HL-60 (cell line): ENCODE results near the gene LRRC49.
A peak's percentile ranks its signal among the peaks of the same experiment; 100 is the strongest.

Experiments
- DNase-seq, 2 experiments: peaks; one replicate each; pipeline ENCODE4 v3.0.0-alpha.2; 2010 to 2020; ENCODE audit warnings: low read depth in 1 of 2, low spot score in 1 of 2
- H3K27ac ChIP-seq: fragments of 250-450 bp; sonication (Bioruptor Pico); replicated peaks from 2 replicates; pipeline ENCODE4 v1.5.1; 2020; ENCODE audit warnings: mild to moderate bottlenecking, moderate library complexity
- H3K27me3 ChIP-seq: fragments of 250-450 bp; sonication (Bioruptor Pico); 2 replicates; pipeline ENCODE4 v1.5.1; 2021; ENCODE audit warnings: mild to moderate bottlenecking, moderate library complexity; ENCODE audit not compliant: insufficient read depth, poor library complexity, severe bottlenecking
- H3K4me3 ChIP-seq: replicated peaks from 2 replicates; pipeline ENCODE4 v1.5.1; 2011; ENCODE audit warnings: mild to moderate bottlenecking, control low read depth, low read length; ENCODE audit not compliant: insufficient read depth
- CTCF ChIP-seq: IDR thresholded peaks from one replicate; pipeline ENCODE4 v1.5.1; 2011; ENCODE audit warnings: low read length, control low read depth, inconsistent platforms; ENCODE audit not compliant: insufficient read depth
- GABPA ChIP-seq: IDR thresholded peaks from 2 replicates; pipeline ENCODE4 v1.6.1; 2012; ENCODE audit warnings: low read depth
- POLR2AphosphoS5 ChIP-seq: IDR thresholded peaks from 2 replicates; pipeline ENCODE4 v1.6.1; 2012; ENCODE audit warnings: low read depth
- REST ChIP-seq: IDR thresholded peaks from 2 replicates; pipeline ENCODE4 v1.6.1; 2012; ENCODE audit warnings: low read depth; ENCODE audit not compliant: insufficient replicate concordance
- SPI1 ChIP-seq: IDR thresholded peaks from 2 replicates; pipeline ENCODE4 v1.6.1; 2012; ENCODE audit warnings: low read depth, mild to moderate bottlenecking, borderline replicate concordance

LRRC49 gene

DNA sequence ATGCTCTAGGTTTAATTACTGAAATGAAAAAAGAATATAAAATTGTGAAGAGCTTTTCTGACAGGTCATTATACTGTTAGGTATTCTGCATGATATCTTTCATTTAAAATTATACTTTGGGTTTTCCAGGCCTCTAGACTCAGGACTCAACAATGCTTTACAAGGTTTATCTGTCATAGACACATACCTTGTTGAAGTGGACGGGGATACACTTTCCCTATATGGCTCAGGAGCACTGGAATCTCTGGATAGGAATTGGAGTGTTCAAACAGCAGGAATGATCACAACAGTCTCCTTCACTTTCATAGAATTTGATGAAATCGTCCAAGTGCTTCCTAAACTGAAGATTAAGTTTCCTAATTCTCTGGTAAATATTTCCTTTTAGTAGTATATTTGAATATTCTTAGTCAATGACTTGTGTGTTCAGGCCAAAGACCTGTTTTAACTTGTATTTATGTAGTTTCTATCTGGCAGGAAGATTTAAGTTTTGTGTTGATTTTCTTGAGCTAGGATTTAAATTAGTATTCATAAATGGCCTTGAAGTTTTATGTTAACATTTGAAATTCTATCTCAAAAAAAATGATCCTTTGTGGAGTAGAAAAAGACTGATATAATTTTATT lies 115.7 kb downstream of the LRRC49 start:
- no peak overlapping the region for H3K27ac ChIP-seq

GRCh38 chr15:71010472-71010871 lies 117.8 kb downstream of the LRRC49 start:
- peaks cover 2% of the 10 kb centered on the region for H3K27me3 ChIP-seq
- no peak overlapping the region for H3K27ac ChIP-seq
- TF ChIP-seq POLR2AphosphoS5: no peak
- DNase-seq: no peak
- H3K4me3 ChIP-seq: no peak overlapping the region

More for the DNA sequence above, 115.7 kb downstream of the LRRC49 start:
- H3K4me3 ChIP-seq: no peak overlapping the region
- H3K27me3 ChIP-seq: peaks cover 2% of the 10 kb centered on the region
- TF ChIP-seq GABPA: no peak
- TF ChIP-seq REST: no peak
- TF ChIP-seq CTCF: no peak
- TF ChIP-seq SPI1: no peak
- TF ChIP-seq POLR2AphosphoS5: no peak
- no peak for DNase-seq

DNA sequence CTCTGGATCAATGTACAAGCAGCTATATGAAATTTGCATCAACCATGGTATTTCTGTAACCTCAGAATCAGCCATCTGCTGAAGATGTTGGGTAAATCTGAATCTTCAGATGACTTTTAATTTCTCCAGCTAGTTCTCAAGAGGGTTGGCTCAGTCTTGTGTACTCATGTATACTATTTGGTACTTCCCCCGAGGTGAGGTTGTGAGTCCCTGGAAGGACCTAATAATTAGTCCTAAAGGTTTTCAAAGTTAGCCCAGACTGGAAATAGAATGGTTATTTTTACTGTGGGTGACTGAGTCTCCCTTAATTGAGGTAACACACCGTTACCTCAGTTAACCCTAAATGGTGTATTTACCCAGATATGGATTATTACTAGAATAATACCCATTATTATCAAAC lies 118.4 kb downstream of the LRRC49 start:
- H3K27me3 ChIP-seq: peaks cover 5% of the 10 kb centered on the region
- no peak for DNase-seq
- no peak overlapping the region for H3K27ac ChIP-seq
- no peak overlapping the region for H3K4me3 ChIP-seq
- TF ChIP-seq POLR2AphosphoS5 (no peak), REST (no peak), GABPA (no peak)

DNA sequence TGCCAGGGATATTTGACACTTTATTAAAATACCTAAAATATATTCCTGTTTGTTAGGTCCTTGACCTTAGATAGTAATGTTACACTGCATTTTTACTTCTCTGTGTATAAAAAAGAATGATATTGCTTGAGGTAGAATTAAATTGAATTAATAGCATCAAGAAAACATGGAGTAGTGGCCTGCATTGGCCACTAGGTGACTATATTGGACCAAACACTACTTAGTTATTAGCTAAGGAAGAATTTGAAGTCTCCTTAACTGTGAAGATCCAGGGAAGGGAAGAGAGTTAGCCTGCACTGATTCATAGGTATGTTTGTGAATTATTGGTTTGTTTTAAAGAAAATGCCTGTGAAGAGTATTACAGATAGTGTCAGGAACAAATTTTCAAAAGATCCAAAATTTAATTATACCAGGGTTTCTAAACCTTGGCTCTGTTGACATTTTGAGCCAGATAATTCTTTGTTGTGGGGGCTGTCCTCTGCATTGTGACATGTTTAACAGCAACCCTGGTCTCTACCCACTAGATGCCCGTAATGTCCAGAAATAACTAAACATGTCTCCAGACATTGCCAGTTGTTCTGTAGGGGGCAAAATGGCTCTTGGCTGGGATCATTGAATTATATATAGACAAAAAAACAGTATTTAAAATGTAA lies 119.0 kb downstream of the LRRC49 start:
- no peak overlapping the region for H3K4me3 ChIP-seq
- H3K27ac ChIP-seq: no peak overlapping the region
- H3K27me3 ChIP-seq: peaks cover 5% of the 10 kb centered on the region
- TF ChIP-seq CTCF (peak; percentile 35), POLR2AphosphoS5 (no peak)
- no peak for DNase-seq

DNA sequence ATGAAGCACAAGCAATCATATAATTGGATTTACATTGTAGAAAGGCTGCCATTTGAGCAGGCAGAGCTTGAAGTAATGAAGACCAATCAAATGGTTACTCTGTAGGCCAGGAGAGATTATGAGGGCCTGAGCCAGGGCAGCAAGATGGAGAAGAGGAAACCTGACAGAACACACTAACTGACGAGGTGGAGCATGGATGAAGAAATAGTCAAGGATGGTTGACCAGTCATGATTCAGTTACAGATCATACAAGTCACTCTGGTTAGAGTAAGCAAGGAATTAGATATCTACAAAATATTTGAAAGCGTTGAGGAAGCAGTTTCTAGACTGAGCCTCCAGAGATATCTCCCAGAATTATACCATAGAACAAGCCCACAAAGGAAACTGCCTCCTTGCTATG lies 120.8 kb downstream of the LRRC49 start:
- DNase-seq: no peak
- Histone ChIP-seq H3K27ac (no peak overlapping the region), H3K4me3 (no peak overlapping the region), H3K27me3 (peaks cover 5% of the 10 kb centered on the region)
- no peak for TF ChIP-seq GABPA
- TF ChIP-seq POLR2AphosphoS5: no peak
- no peak for TF ChIP-seq REST
- no peak for TF ChIP-seq SPI1
- TF ChIP-seq CTCF: no peak
